ENCODE results near the gene DHRS1. TPM values are rescaled to one million over a fixed set of nuclear protein-coding genes. Genes with fewer than 3 reads are reported as not detected.

The DHRS1 gene
- total RNA-seq, 4 donors from 2014 or later, result 8.2 to 33.0 (median 17.7) TPM

DNA sequence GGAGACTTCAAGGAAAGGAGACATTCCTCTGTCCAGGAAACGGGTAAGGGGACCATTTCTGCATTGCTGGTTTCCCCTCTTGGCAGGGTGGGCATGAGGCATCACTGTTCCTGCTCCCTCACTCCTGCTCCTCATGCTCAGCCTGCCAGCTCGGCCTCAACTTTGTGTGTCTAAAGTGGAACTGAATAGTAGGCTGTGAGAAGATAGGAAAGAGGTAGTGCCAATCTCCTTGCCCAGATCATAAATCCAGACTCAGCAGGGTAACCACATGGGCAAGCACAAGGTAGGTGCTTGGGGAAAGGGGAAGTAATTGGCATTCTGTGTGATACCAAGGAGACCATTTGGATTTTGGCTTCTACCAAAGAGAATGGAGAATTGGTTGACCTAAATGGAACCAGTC, 14.3 kb upstream of the DHRS1 start:
- H3K4me3 ChIP-seq, result no peak overlapping the region
- TF ChIP-seq POLR2A (IDR thresholded peaks at IDR 0.05) (no peak), POLR2AphosphoS5 (IDR thresholded peaks at IDR 0.05) (no peak), EP300 (IDR thresholded peaks at IDR 0.05) (no peak)
- TF ChIP-seq, protein P1, sequence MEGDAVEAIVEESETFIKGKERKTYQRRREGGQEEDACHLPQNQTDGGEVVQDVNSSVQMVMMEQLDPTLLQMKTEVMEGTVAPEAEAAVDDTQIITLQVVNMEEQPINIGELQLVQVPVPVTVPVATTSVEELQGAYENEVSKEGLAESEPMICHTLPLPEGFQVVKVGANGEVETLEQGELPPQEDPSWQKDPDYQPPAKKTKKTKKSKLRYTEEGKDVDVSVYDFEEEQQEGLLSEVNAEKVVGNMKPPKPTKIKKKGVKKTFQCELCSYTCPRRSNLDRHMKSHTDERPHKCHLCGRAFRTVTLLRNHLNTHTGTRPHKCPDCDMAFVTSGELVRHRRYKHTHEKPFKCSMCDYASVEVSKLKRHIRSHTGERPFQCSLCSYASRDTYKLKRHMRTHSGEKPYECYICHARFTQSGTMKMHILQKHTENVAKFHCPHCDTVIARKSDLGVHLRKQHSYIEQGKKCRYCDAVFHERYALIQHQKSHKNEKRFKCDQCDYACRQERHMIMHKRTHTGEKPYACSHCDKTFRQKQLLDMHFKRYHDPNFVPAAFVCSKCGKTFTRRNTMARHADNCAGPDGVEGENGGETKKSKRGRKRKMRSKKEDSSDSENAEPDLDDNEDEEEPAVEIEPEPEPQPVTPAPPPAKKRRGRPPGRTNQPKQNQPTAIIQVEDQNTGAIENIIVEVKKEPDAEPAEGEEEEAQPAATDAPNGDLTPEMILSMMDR (IDR thresholded peaks at IDR 0.05), result no peak
- H3K9me3 ChIP-seq, result no peaks in the 10 kb centered on the region
- peak overlapping the region in 2 of 4 donors; percentile 13 to 43 for H3K27ac ChIP-seq
- WGBS, 2 donors (ENCODE audit: low coverage in 1 of 2), result 69% methylated on average over 2 of the region's 2 CpGs; no CpG with 5 or more reads in 1 of the 2 donors
- no peaks in the 10 kb centered on the region for H3K36me3 ChIP-seq
- H3K27me3 ChIP-seq, result peaks cover 46% of the 10 kb centered on the region
- ATAC-seq, result no peak
- H3K4me1 ChIP-seq, result peaks cover 0 to 76% (median 14%) of the 10 kb centered on the region in 3 donors

DNA sequence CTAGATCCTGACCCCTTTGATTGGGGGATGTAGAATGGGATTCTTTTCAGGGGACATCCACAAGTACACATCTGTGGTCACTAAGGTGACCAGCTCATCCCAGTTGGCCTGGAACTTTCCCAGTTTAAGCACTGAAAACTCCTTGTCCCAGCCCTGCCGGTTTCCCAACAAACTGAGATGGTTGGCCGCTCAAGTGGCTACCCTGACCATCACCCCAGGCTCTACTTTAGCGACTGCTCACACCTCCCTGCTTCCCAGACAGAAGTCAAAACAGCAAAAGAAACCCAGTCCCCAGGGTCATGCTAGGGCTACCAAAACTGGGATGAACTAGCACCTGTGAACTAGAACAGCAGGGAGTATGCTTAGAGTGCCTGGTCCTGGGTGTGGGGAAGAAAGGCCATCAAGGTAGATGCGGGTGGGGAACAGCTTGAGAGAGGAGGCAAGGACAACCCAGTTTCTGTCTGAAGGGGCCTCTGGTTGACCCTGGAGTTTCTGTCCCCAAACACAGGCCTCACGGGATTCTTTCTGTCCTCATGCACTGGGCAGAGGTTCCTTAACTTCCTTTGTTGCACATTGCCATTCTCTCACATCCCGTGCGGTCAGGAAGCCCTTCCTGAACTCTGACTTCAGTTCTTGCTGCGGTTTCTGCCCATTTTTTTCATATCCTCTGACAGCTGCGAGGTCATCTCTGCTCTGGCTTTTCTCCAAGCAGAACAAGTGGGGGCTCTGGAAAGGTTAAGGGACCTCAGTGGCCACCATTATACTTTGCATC, 13.3 kb upstream of the DHRS1 start:
- peaks cover 0 to 85% (median 14%) of the 10 kb centered on the region in 3 donors for H3K4me1 ChIP-seq
- H3K27ac ChIP-seq, result peak overlapping the region in 3 of 4 donors; percentile 85 to 87 (median 86)
- no peak for ATAC-seq
- H3K36me3 ChIP-seq, result peaks cover 0 to under 1% of the 10 kb centered on the region in 2 donors
- no peak overlapping the region for H3K4me3 ChIP-seq
- no peaks in the 10 kb centered on the region for H3K9me3 ChIP-seq
- TF ChIP-seq POLR2AphosphoS5 (IDR thresholded peaks at IDR 0.05) (no peak), EP300 (IDR thresholded peaks at IDR 0.05) (no peak), POLR2A (IDR thresholded peaks at IDR 0.05) (no peak)
- TF ChIP-seq, protein P1 (IDR thresholded peaks at IDR 0.05), result no peak
- H3K27me3 ChIP-seq, result peaks cover 36% of the 10 kb centered on the region
- 72 to 80% methylated on average over 5 to 7 of the region's 9 CpGs for WGBS, 2 donors (ENCODE audit: low coverage in 1 of 2)

DNA sequence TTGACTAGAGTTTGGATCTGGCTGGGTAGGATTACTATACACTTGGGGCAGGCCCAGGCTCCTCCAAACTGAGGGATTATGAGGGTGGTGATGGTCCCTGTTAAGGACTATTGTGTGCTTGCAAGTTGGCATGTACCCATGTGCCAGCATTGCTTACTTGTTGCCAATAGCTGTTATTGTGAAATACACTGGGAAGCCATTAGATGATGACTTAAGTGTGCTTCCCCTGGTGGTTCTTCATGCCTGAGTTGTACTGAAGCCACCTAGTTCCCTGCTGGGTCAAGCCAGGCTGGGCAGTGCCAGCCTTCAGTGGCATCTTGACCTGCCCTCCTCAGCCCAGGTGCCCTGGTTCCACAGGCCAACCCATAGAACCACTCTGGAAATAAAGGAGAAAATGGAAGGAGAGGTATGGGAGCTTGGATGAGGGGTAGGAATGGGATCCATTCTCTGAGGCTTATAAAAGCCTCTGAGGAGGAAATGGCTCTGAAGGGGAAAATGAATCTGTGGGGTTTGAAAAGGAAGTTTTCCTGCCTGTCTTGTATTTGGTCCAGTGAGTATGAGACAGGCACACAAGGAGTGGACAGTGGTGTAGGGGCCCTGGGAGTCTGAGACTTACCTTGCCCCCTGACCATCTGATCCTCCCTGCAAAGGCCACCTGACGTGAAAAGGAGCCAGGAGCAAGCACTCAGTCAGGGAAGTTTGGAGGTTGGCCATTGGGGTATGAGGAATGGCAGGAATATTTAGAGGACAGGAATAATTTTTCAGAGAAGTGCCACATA, 12.4 kb upstream of the DHRS1 start:
- TF ChIP-seq, protein P1 (IDR thresholded peaks at IDR 0.05), result no peak
- TF ChIP-seq POLR2A (IDR thresholded peaks at IDR 0.05) (no peak), EP300 (IDR thresholded peaks at IDR 0.05) (no peak), POLR2AphosphoS5 (IDR thresholded peaks at IDR 0.05) (no peak)
- Histone ChIP-seq H3K27me3 (peaks cover 27% of the 10 kb centered on the region), H3K9me3 (no peaks in the 10 kb centered on the region), H3K27ac (peak overlapping the region in 3 of 4 donors; percentile 85 to 87 (median 86)), H3K36me3 (peaks cover 0 to 9% of the 10 kb centered on the region in 2 donors), H3K4me3 (peak overlapping the region; percentile 40 to 65), H3K4me1 (peaks cover 0 to 86% (median 14%) of the 10 kb centered on the region in 3 donors)
- WGBS, 2 donors (ENCODE audit: low coverage in 1 of 2), result 67 to 83% methylated on average over 1 of the region's 1 CpG
- no peak for ATAC-seq

DNA sequence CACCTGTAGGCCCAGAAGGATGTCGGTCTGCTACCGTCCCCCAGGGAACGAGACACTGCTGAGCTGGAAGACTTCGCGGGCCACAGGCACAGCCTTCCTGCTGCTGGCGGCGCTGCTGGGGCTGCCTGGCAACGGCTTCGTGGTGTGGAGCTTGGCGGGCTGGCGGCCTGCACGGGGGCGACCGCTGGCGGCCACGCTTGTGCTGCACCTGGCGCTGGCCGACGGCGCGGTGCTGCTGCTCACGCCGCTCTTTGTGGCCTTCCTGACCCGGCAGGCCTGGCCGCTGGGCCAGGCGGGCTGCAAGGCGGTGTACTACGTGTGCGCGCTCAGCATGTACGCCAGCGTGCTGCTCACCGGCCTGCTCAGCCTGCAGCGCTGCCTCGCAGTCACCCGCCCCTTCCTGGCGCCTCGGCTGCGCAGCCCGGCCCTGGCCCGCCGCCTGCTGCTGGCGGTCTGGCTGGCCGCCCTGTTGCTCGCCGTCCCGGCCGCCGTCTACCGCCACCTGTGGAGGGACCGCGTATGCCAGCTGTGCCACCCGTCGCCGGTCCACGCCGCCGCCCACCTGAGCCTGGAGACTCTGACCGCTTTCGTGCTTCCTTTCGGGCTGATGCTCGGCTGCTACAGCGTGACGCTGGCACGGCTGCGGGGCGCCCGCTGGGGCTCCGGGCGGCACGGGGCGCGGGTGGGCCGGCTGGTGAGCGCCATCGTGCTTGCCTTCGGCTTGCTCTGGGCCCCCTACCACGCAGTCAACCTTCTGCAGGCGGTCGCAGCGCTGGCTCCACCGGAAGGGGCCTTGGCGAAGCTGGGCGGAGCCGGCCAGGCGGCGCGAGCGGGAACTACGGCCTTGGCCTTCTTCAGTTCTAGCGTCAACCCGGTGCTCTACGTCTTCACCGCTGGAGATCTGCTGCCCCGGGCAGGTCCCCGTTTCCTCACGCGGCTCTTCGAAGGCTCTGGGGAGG, 11.3 kb upstream of the DHRS1 start, which contains the start of gene LTB4R:
Gene LTB4R, plus strand, starts transcription at position 857 of the 959 bp plus-strand sequence. CDS start 4,150 bp downstream, outside the sequence.
- H3K4me3 ChIP-seq, result peak within 1 kb of the TSS; percentile 40 to 65

More for the DNA sequence above, 11.3 kb upstream of the DHRS1 start, which contains the start of gene LTB4R:
- no CpG with 5 or more reads among the region's 99 CpGs for WGBS, 2 donors (ENCODE audit: low coverage in 1 of 2)
- TF ChIP-seq EP300 (IDR thresholded peaks at IDR 0.05) (no peak), POLR2A (IDR thresholded peaks at IDR 0.05) (peak in 1 of 2 donors; percentile 20), POLR2AphosphoS5 (IDR thresholded peaks at IDR 0.05) (peak; percentile 40)
- TF ChIP-seq, protein P1 (IDR thresholded peaks at IDR 0.05), result peak in 3 of 4 experiments; percentile 46 to 61 (median 53)
- Histone ChIP-seq H3K27me3 (peaks cover 16% of the 10 kb centered on the region), H3K36me3 (peaks cover 0 to 20% of the 10 kb centered on the region in 2 donors), H3K27ac (peak within 1 kb of the TSS; percentile 14 to 87 (median 86)), H3K4me1 (peaks cover 0 to 75% (median 14%) of the 10 kb centered on the region in 3 donors), H3K9me3 (no peaks in the 10 kb centered on the region)
- peak; percentile 89 for ATAC-seq
